ENCODE data around the gene CHRNA10. TPM values are rescaled to one million over a fixed set of nuclear protein-coding genes. Genes with fewer than 3 reads are reported as not detected.

CHRNA10 gene
- total and polyA plus RNA-seq, 10 of the 15 experiments (the other 5 are each of a cell fraction or from before 2014, with no cell fraction given), result 0.14 to 1.5 (median 0.57) TPM

GRCh38 chr11:3700910-3701309 is 29.7 kb upstream of the CHRNA10 start:
- Histone ChIP-seq H4K20me1 (ENCODE audit: control insufficient read depth, insufficient read depth) (no peaks in the 10 kb centered on the region), H3K36me3 (ENCODE audit: control insufficient read depth in 2 of 2, insufficient read depth in 2 of 2, low read length in 1 of 2) (peaks cover 11 to 27% of the 10 kb centered on the region in 2 experiments), H3K27me3 (replicated peaks in 1 of 2; ENCODE audit: control insufficient read depth in 2 of 2, insufficient read depth in 2 of 2, low read length in 1 of 2) (no peaks in the 10 kb centered on the region), H3K4me1 (ENCODE audit: control insufficient read depth, insufficient read depth, low read length) (no peaks in the 10 kb centered on the region), H3K4me3 (no peak overlapping the region), H2AFZ (ENCODE audit: control insufficient read depth, low read depth, low read length) (no peak overlapping the region), H3K27ac (ENCODE audit: control insufficient read depth, insufficient read depth) (no peak overlapping the region), H3K4me2 (ENCODE audit: control insufficient read depth, insufficient read depth) (no peak overlapping the region), H3K79me2 (ENCODE audit: control insufficient read depth, insufficient read depth, low read length) (no peaks in the 10 kb centered on the region), H3K9me3 (replicated peaks; ENCODE audit: control insufficient read depth, insufficient read depth, low read length) (no peaks in the 10 kb centered on the region), H3K9ac (ENCODE audit: control insufficient read depth, insufficient read depth, low read length) (no peak overlapping the region)
- FAIRE-seq (no peak), ATAC-seq (no peak), DNase-seq (ENCODE audit: low read depth, low spot score) (no peak)
- no peak for TF ChIP-seq CBX5 (IDR thresholded peaks at IDR 0.05; ENCODE audit: low read depth)
- no peak for TF ChIP-seq CHD1 (IDR thresholded peaks at IDR 0.05; ENCODE audit: low read depth, low read length)
- TF ChIP-seq IKZF2 (IDR thresholded peaks at IDR 0.05), result no peak
- TF ChIP-seq MLLT1 (IDR thresholded peaks at IDR 0.05), result no peak
- TF ChIP-seq HDAC2 (IDR thresholded peaks at IDR 0.05), result no peak
- no peak for TF ChIP-seq NFYB (IDR thresholded peaks at IDR 0.05; ENCODE audit: insufficient read depth, low read depth, low read length)
- TF ChIP-seq RAD21 (IDR thresholded peaks at IDR 0.05; ENCODE audit: insufficient read depth, low read depth, low read length), result no peak
- no peak for TF ChIP-seq ZBED1 (IDR thresholded peaks at IDR 0.05; ENCODE audit: borderline replicate concordance)
- no peak for TF ChIP-seq IRF3 (IDR thresholded peaks at IDR 0.05)
- intact Hi-C loops (cut with micrococcal nuclease; ENCODE audit: unreplicated experiment), result loop anchor here (5.0 kb wide), 1 partner anchor 41 kb away; no protein-coding TSS in a partner anchor
- ChIA-PET SMC1A (ENCODE audit: uncharacterized antibody, unreplicated experiment) (interaction anchor here (0.6 to 1.6 kb wide), 4 partner anchors 10 to 108 kb away, joined by 3 to 5 read pairs (median 4); partner anchors contain the start of gene PGAP2), POLR2A (no interaction called here), CTCF (interaction anchor here (0.5 to 2.1 kb wide), 3 partner anchors 97 to 129 kb away, joined by 3 to 4 read pairs (median 3); no protein-coding TSS in a partner anchor), RAD21 (ENCODE audit: unreplicated experiment) (interaction anchor here (0.7 kb wide), 1 partner anchor 35 kb away, joined by 3 read pairs; no protein-coding TSS in a partner anchor)
- BruUV-seq (replicated peaks), result no TSS peak
- in situ Hi-C loops (cut with MboI), result no loop called here
- 100% methylated on average over 2 of the region's 2 CpGs for WGBS (ENCODE audit: insufficient coverage, insufficient replicate concordance, low lambda C conversion rate, missing lambda C conversion rate)

Data from GM12878 (cell line).